ENCODE results near the gene TAF11L4.
"Not testable (repeated sequence)": the region's sequence is repeated elsewhere in the genome, so short reads cannot be mapped to it uniquely, and the experiment has no call there.

TAF11L4 gene

GRCh38 chr5:17521501-17521900 is at the start of gene TAF11L4:
TAF11L4 (plus strand) TSS chr5:17521801.
- not testable (repeated sequence) for DNase-seq (ENCODE audit: low read depth in 2 of 2)

GRCh38 chr5:17475064-17475463 is 46.5 kb upstream of the TAF11L4 start:
- not testable (repeated sequence) for DNase-seq (ENCODE audit: low read depth in 2 of 2)

DNA sequence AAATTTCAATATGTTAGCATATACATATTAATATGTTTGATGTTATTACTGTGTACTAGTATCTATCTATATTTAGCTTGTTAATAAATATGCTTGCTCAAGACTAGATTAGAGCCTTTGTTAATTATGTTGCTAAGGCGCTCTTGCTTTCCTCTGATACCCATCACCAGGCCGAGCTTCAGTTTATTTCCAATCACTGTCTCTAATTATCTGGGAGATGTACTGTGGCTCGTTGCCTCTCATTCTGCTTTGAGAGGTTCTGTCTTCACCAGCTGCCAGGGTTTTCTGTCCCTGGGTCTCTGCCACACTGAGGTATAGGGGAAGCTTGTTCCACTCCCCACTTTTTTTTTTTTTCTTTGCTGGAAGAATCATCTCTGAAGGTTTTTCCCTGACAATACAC is 44.6 kb upstream of the TAF11L4 start:
- no peak for DNase-seq (ENCODE audit: low read depth in 2 of 2)

GRCh38 chr5:17477573-17478265 is 43.9 kb upstream of the TAF11L4 start:
- DNase-seq (ENCODE audit: low read depth in 2 of 2): no peak

DNA sequence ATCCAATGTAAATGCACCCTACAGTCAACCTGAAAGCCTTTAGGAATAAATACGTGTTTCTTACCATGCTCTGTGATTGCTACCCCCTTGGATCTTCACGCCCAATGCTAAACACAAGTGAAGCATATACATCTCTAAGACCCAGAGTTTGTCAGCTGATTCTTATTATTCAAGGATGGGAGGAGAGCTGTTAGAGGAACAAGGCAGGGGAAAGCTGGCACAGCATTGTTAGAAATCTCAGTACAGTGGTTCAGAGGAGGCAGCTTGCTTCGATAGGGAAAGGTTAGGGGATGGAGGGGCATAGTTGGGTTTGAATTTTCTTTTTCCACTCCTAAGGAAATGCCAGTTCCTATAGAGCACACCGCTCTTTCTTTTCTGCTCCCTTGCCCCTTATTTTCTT is 40.2 kb upstream of the TAF11L4 start:
- DNase-seq (ENCODE audit: low read depth in 2 of 2): no peak

DNA sequence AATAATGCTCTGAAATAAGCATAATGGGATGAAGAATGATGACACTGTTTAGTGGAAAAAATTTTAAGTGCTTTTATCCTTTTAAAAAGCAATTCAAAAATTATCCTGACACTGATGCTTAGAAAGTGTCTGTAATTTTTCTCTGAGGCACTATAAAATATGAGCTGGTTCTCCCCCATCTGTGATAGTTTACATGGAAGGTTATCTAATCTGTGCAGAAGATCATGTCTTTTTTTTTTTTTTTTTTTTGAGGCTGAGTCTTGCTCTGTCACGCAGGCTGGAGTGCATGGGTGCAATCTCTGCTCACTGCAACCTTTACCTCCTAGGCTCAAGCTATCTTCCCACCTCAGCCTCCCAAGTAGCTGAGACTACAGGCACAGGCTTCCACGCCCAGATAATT is 38.8 kb upstream of the TAF11L4 start:
- no peak for DNase-seq (ENCODE audit: low read depth in 2 of 2)

DNA sequence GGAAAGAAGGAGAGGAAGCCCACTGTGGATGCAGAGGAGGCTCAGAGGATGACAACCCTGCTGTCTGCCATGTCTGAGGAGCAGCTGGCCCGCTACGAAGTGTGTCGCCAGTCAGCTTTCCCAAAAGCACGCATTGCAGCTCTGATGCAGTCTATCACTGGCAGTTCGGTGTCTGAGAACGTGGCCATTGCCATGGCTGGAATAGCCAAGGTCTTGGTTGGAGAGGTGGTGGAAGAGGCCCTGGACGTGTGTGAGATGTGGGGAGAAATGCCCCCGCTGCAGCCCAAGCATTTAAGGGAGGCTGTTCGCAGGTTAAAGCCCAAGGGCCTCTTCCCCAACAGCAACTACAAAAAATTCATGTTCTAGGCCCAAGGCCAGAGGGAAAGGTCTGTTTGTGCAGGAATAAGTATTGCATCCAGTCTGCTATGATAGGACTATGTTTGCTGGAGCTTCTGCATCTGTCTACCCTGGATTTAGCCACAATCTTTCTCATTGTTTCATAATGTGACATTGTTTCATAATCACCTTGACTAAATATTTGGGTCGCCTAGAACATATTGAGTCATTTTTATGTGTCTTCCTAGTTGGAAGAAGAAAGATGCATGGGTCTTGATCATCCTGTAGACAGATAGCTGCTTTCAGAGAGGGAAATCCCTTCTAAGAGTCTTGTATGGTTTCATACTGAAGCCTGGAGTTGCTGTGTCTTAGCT is 35.0 kb upstream of the TAF11L4 start:
- DNase-seq (ENCODE audit: low read depth in 2 of 2): not testable (repeated sequence)

DNA sequence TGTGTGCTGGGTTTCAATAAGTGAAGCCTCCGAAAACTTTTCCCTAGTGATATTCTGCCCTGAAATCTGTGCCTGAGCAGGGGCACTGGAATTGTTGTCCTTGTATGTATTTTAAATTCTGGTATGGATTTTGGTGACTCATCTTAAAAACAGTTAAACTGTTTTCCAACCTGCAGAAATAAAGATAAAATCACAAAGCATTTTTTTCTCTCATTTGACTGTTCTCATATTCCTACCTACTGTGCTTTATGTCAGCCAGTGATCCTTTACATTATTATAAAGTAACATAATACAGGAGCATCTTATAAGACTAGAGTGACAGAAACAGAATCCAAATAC is 34.5 kb upstream of the TAF11L4 start:
- DNase-seq (ENCODE audit: low read depth in 2 of 2): no peak

DNA sequence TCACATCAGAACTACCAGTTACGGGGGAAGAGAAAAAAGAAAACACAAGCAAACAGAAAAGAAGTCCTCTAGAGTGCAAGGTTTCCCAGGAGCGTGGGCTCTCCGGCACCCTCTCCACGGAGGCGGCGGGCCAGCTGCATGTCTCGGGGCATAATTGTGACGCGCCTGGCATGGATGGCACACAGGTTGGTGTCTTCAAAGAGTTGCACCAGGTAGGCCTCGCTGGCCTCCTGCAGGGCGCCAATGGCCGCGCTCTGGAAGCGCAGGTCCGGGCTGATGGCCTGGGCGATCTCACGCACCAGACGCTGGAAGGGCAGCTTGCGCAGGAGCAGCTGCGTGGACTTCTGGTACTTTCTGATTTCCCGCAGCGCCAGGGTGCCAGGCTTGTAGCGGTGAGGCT is 30.3 kb upstream of the TAF11L4 start:
- not testable (repeated sequence) for DNase-seq (ENCODE audit: low read depth in 2 of 2)

DNA sequence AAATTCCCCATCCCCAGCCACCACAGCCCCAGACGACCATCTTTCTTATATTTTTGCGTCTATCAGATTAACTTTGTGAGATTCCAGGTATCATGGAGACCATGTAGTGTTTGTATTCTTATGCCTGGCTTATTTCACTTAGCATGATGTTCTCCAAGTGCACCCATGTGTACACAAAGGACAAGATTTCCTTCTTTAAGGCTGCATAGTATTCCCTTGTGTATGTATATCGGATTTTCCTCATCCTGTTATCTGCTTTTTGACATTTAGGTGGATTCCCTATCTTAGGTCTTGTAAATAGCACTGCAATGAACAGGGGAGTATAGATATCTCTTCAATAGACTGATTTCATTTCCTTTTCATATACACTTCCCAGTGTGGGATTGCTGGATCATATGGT is 28.8 kb upstream of the TAF11L4 start:
- DNase-seq (ENCODE audit: low read depth in 2 of 2): no peak

- no peak for DNase-seq (ENCODE audit: low read depth in 2 of 2)
Observed at GRCh38 chr5:17497446-17497845, 24.2 kb upstream of the TAF11L4 start.

GRCh38 chr5:17497931-17498330 is 23.7 kb upstream of the TAF11L4 start, which contains the start of gene TAF11L2:
TAF11L2 (plus strand) TSS chr5:17498231.
- DNase-seq (ENCODE audit: low read depth in 2 of 2): not testable (repeated sequence)

DNA sequence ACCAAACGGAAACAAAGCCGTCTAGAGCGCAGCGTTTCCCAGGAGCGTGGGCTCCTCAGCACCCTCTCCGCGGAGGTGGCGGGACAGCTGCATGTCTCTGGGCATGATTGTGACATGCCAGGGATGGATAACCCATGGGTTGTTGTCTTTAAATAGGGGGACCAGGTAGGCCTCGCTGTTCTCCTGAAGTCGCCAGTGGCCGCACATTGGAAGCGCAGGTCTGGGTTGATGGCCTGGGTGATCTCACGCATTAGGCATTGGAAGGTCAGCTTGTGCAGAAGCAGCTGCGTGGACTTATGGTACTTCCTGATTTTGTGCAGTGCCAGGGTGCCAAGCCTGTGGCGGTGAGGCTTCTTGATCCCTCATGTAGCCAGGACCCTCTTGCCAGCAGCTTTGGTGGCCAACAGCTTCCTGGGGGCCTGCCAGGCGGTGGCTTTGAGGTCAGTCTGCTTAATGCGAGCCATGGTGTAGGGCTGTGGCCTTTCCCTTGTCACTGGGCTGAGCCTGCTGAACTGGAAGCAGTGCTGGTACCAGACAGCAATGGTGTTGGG is 9.8 kb upstream of the TAF11L4 start:
- DNase-seq (ENCODE audit: low read depth in 2 of 2): no peak

DNA sequence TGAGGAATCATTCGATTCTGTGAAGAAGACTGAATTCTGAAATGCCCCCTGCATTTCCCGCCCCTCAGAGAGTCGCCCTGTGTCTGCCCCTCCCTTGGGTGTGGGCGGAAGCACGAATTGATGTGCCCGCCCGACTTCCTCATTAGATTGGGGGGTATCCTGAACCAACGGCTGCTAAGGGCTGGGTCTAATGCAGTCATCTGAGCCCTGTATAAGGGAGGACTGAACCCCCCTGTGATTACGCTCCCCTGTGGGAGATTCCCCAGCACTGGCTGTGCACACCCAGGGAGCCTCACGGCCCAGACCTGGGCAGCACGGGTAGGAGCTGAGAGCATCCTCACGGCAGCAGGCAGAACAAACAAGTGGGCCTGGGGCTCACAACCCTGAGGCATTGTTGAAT is 4.1 kb upstream of the TAF11L4 start:
- not testable (repeated sequence) for DNase-seq (ENCODE audit: low read depth in 2 of 2)

GRCh38 chr5:17518067-17518466 is 3.5 kb upstream of the TAF11L4 start, which contains the start of gene TAF11L3:
TAF11L3 (plus strand) TSS chr5:17518367.
- not testable (repeated sequence) for DNase-seq (ENCODE audit: low read depth in 2 of 2)

DNA sequence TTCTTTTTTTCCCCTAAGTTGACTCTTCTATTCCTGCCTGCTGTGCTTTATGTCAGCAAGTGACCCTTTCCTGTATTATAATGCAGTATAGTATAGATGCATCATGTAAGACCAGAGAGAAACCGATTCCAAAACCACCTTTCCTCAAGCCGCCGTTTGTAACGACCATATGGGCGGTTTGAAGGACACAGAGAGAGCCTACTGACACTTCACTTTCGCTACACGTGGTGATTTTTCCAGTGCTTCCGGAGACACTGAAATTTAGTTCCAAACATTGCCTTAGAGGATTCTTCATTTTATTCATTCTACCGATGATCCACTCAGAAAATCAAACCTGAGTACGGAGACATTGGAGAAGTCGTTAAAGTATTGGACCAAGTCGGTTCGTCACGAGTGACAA is 2.1 kb upstream of the TAF11L4 start:
- not testable (repeated sequence) for DNase-seq (ENCODE audit: low read depth in 2 of 2)

GRCh38 chr5:17524935-17525334 is 3.3 kb downstream of the TAF11L4 start, which contains the start of gene TAF11L5:
TAF11L5 (plus strand) TSS chr5:17525235.
- DNase-seq (ENCODE audit: low read depth in 2 of 2): not testable (repeated sequence)

DNA sequence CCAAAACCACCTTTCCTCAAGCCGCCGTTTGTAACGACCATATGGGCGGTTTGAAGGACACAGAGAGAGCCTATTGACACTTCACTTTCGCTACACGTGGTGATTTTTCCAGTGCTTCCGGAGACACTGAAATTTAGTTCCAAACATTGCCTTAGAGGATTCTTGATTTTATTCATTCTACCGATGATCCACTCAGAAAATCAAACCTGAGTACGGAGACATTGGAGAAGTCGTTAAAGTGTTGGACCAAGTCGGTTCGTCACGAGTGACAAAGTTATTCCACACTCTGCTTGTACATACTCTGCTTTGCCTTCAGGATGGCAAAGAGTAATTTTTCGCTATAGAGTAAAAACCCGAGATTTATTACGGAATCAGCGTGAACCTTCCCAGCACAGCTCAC is 4.9 kb downstream of the TAF11L4 start:
- DNase-seq (ENCODE audit: low read depth in 2 of 2): not testable (repeated sequence)

DNA sequence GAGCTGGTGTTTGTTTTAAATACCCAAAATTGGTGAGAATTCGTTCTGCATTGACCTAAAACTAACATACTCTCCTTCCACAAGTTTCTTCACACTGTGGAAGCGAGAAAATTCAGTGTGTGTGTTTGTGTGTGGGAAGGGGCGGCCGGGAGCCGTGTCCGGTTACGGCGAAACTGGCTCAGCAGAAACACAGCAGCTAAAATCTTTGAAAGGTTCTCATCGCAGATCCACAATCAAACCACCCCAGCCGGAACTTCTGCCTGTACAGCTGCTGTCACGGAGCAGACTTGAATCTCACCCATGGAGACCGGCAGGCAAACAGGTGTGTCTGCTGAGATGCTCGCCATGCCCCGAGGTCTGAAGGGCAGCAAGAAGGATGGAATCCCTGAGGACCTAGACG is 6.8 kb downstream of the TAF11L4 start, which contains the start of gene TAF11L6:
Gene TAF11L6, plus strand, starts transcription at position 301 of the 400 bp plus-strand sequence.
- DNase-seq (ENCODE audit: low read depth in 2 of 2): not testable (repeated sequence)

Measured in stimulated activated CD4-positive, alpha-beta T cell treated with anti-CD3 and anti-CD28 coated beads, Interleukin-1b, Interleukin-23, amount 100 ng/mL, for 4 hours (primary cell).